GM12801 (cell line): ENCODE measurements around the gene ITPR1.

ENCODE experiments used
- CTCF ChIP-seq: IDR thresholded peaks from one replicate; pipeline ENCODE4 v1.5.1; 2011; ENCODE audit warnings: control low read depth; ENCODE audit not compliant: insufficient read length; ENCODE audit errors: extremely low read depth

ITPR1 gene

GRCh38 chr3:4748127-4748526, 255.0 kb downstream of the ITPR1 start:
- TF ChIP-seq CTCF = no peak

GRCh38 chr3:4748701-4749378, 255.7 kb downstream of the ITPR1 start:
- TF ChIP-seq CTCF = no peak

- no peak for TF ChIP-seq CTCF
Observed at GRCh38 chr3:4749567-4750002, 256.4 kb downstream of the ITPR1 start.

GRCh38 chr3:4750306-4750968, 257.3 kb downstream of the ITPR1 start:
- TF ChIP-seq CTCF = no peak

GRCh38 chr3:4751029-4751501, 257.9 kb downstream of the ITPR1 start:
- no peak for TF ChIP-seq CTCF

- TF ChIP-seq CTCF = no peak
Observed at GRCh38 chr3:4751502-4752101, 258.5 kb downstream of the ITPR1 start.

GRCh38 chr3:4752201-4753072, 259.3 kb downstream of the ITPR1 start:
- no peak for TF ChIP-seq CTCF
